Measurements from ENCODE around the gene NCS1.

- TF ChIP-seq CTCF (IDR thresholded peaks at IDR 0.05; ENCODE audit: control extremely low read depth in 1 of 3, insufficient read depth in 1 of 3, low read depth in 1 of 3, low read length in 3 of 3) (no peak), SUZ12 (IDR thresholded peaks at IDR 0.05; ENCODE audit: low read length) (no peak), TBP (IDR thresholded peaks at IDR 0.05; ENCODE audit: low read depth, low read length) (no peak), MAX (IDR thresholded peaks at IDR 0.05) (no peak), CHD1 (IDR thresholded peaks at IDR 0.05; ENCODE audit: low read depth, low read length) (no peak), YY1 (IDR thresholded peaks at IDR 0.05; ENCODE audit: low read depth, low read length) (no peak), TAF1 (IDR thresholded peaks at IDR 0.05; ENCODE audit: low read depth, low read length) (no peak), POLR2A (IDR thresholded peaks at IDR 0.05; ENCODE audit: control extremely low read depth in 1 of 2, low read depth in 2 of 2, low read length in 2 of 2) (no peak), RBBP5 (IDR thresholded peaks at IDR 0.05; ENCODE audit: borderline replicate concordance, low read depth, low read length) (no peak), USF2 (IDR thresholded peaks at IDR 0.05; ENCODE audit: low read length) (no peak), E2F6 (IDR thresholded peaks at IDR 0.05) (no peak)
Observed at GRCh38 chr9:130232899-130233586, 60.8 kb downstream of the NCS1 start.

All from H1 (cell line).